Adrenal gland (tissue), 5 donors: ENCODE measurements around the gene CDK6.

ENCODE experiments used
- CTCF ChIP-seq, 6 experiments: fragments of 450-650 bp in 4 of 6; fragments of 200-600 bp in 2 of 6; sonication (generic) in 1 of 6; IDR thresholded peaks; 1 replicate in 5 of 6; 2 replicates in 1 of 6; pipeline versions ENCODE4 v1.5.1 to v1.8.0; 2016 to 2021; ENCODE audit warnings: antibody characterized with exemption in 6 of 6, mild to moderate bottlenecking in 2 of 6, moderate library complexity in 1 of 6
- POLR2A ChIP-seq, 2 donors: fragments of 450-650 bp; IDR thresholded peaks; one replicate each; pipeline ENCODE4 v1.6.1; 2017; ENCODE audit warnings: antibody characterized with exemption in 2 of 2, mild to moderate bottlenecking in 2 of 2, moderate library complexity in 1 of 2
- donor health status: DM: no; HTN: no; CAD: no.

DNA sequence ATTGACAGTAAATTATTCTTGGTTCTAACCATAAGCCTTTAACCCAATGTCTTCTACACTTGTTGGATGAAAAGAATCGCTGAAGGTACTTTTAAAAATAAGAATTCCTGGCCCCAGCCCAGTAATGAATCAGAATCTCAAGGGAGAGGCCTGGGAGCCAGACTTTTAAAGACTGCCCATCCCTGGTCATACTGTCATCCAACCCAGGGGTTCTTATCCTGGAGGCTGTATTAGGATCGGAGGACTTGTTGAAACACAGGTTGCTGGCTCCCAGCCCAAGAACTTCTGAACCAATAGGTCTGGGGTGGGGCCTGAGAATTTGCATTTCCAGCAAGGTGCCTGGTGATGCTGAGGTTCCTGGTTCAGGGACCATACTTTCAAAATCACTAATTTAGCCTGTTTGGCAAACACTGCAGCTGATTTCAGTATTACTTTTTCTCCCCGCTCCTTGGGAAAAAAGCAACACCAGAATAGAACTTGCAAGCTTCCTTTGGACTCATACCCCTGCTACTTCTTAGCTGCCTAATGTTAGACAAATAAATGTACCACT, 166.7 kb downstream of the CDK6 start:
- TF ChIP-seq CTCF (IDR thresholded peaks at IDR 0.05) (no peak), POLR2A (IDR thresholded peaks at IDR 0.05) (no peak)
